GM18526 (cell line): ENCODE measurements around the gene PDE3A.

Experiments used
- POLR2A ChIP-seq: IDR thresholded peaks from 3 replicates; pipeline ENCODE4 v1.6.1; 2011; ENCODE audit not compliant: insufficient read length; ENCODE audit errors: extremely low read depth

PDE3A gene

DNA sequence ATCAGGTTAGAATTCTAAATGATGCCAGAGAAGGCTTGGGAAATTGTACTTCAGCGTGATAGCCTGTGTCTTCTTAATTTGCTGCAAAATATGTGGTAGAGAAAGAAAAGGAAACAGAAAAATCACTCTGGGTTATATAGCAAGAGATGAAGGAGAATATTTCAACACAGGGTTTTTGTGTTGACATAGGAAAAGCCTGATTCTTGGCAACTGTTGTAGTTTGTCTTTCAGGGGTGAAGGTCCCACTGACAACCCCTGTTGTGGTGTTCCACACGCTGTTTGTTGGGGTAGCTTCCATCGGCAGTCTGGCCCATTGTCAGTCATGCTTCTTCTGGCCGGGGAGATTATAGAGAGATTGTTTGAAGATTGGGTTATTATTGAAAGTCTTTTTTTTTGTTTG, 313.0 kb downstream of the PDE3A start:
- no peak for TF ChIP-seq POLR2A

GRCh38 chr12:20695232-20695631, 326.9 kb downstream of the PDE3A start, which contains the start of gene SLCO1C1:
Gene SLCO1C1, plus strand, starts transcription at chr12:20695332. Its CDS starts 4,245 bp downstream, at chr12:20699577.
- TF ChIP-seq POLR2A, result no peak

DNA sequence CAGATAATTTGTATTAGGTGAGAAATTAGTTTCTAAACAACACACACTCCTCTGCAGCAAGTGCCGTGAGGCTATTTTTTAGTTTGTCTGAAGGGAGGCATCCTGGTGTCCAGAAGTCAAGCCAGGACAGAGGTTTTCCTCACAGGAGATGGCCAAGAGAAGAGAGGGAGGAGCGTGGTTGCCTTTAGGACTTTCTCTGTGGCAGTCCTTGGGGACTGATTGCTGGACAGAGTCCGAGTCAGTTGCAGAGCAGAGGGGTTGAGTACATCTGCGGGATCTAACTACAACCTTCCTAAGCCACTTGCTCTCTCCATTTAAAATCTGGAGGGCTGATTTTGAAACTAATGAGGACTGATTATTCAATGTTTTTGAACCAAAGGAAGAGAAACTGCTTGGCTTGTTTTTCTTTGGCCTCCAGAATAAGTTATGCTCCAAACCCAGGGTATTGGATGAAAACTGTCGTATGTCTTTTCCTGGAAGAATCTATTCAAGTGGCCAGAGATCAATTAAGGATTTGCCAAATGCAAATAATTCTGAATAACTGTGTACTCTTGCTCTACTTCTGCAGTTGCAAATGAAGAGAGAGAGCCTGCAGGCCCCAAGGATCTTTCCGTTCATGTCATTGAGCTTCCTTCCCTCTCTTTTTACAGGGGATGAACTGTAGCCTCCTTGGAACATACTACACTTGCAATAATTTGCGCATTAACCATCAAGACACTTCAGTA, 328.0 kb downstream of the PDE3A start:
- no peak for TF ChIP-seq POLR2A

DNA sequence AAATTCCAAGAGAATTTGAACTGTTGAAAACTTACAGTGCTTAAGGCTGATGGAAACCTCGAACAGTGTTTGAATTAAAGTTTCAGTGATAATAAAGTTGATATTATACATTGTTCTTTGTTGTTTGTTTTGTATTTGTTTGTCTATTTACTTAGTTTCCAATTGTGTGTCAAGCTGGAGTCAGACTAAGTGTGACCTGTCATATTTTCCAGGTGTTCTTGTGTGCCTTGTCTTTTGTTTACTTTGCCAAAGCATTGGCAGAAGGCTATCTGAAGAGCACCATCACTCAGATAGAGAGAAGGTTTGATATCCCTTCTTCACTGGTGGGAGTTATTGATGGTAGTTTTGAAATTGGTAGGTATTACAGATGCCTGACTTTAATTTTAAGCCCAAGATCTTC, 332.8 kb downstream of the PDE3A start:
- no peak for TF ChIP-seq POLR2A

DNA sequence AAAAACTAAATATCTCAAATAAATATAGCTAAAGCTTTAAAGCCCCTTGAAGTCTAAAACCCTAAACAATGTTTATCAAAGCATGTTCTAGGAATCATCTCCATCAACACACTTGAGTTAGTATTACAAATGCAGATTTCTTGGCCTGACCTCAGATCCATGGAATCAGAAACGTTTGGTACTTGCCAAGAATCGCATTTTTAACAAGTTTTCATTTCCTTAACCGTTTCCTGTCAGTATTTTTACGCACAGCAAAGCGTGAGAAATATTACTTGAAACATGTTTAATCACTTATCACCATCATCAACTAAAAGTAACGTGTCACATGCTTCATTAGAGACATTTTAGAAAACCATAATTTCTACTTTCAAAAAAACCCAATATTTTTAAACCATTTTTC, 336.5 kb downstream of the PDE3A start:
- no peak for TF ChIP-seq POLR2A

DNA sequence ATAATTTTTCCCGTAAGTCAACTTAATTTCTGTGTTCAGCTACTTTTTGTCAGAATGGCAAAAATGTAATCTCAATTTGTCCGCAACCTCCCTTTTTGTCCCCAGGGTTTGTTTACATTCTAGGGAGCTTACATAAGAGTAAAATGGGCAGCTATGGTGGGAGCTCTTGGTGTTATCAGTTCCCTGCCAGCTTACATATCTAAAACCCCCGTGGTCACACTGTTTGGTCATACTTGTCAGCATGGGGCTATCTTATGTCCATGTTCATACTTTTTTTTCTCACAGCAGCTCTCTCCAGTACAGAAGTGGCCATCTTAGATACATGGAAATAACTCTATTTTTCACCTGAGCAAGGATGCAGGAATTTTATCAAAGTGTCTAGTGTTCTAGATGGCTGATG, 343.5 kb downstream of the PDE3A start:
- no peak for TF ChIP-seq POLR2A

DNA sequence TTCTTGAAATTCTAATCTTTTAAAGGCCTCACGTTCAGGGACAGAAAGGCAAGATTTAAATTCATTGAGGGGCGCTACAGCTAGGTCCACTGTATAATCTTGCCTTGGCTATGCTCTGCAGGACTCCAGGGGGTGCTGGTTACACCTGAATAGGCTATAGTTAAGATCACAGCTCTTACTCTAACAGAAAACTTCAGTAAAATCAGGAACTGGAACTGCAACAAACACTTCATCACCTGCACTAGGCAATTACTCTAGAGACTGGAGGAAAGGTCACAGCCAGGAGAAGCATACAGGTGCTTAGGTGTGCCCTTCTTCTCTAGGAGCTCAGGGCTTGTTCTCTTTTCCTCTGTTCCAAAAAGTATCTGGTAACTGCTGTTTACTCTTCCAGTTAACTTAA, 347.7 kb downstream of the PDE3A start:
- TF ChIP-seq POLR2A, result no peak

- no peak for TF ChIP-seq POLR2A
These were observed 348.6 kb downstream of the PDE3A start for GRCh38 chr12:20716985-20717384.

DNA sequence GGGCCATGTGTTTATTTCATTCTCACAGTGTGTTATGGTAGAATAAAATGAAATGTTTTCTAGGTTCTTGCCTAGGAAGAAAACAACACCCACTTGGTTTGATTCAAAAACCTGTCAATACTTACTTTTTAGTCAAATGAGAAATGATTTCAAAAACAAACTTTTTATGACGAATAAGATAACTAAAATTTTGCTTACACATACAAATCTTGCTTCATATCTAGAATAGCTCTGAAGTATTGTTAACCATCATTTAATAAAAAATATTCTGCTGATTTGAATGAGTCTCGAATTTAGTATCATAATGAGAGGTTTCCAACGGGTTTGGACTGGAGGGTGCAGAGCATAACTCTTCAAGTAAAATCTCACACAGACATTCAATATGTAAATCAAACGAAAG, 350.0 kb downstream of the PDE3A start:
- no peak for TF ChIP-seq POLR2A

- TF ChIP-seq POLR2A, result no peak
These were observed 353.8 kb downstream of the PDE3A start for GRCh38 chr12:20722142-20722541.

DNA sequence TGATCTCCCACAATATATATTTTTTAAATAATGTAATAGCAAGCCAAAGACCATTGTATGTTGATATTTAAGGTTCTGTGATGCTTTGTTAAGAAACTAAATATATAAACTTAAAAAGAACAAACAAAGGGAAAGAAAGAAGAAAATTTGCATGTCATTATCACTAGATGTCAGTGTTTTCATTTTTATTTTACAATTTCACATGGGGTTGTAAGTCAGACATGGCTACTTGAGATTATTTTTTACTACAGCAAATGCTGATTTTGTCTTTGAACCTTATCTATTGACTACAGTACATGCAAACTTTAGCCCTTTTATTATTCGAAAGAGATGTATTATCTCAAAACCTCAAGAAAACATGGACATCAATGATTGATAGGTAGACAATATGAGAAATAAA, 362.9 kb downstream of the PDE3A start:
- no peak for TF ChIP-seq POLR2A
